GM21737 (cell line): ENCODE data around the gene RNF152.

Experiments used
- ATAC-seq: cut with Tn5 transposase; IDR thresholded peaks from one replicate; pipeline ENCODE4 v1.9.1; 2021; ENCODE audit warnings: mild to moderate bottlenecking, moderate library complexity; ENCODE audit not compliant: unreplicated experiment

RNF152 gene

DNA sequence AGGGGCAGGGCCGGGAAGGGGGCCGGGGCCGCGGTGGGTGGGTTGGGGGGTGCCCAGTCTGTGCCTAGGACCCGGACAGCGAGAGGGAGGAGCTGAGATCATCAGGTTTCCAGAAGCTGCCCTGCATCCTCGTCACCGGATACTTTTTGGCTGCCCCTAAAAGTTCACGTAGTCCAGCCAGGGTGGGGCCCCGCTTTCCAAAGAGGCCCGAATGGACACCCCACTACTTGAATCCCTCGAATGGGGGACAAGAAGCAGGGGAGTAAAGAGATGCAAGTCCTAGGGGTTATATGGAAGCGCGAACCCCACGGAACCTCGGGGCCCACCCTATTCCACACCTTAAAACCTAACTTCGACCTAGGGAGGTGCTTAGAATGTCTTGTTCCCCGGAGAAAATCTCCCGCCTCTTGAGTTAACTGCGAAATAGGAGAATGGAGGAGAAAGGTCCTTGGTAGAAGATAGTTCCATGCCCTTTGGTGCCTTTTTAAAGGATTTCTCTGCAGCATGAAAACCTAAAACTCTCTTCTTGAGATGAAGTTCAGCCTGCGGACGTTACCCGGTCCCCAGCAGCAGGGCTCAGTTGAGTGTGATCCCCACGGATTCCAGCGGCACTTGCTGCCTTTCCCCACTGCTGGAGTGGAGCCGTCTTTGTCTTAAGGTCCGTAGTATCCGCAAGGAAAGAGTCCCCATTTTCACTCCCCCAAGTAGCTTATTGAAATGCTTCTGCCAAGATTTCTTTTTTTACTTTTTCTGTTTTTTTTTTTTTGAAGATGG is 2.1 kb upstream of the RNF152 start:
- no peak for ATAC-seq

DNA sequence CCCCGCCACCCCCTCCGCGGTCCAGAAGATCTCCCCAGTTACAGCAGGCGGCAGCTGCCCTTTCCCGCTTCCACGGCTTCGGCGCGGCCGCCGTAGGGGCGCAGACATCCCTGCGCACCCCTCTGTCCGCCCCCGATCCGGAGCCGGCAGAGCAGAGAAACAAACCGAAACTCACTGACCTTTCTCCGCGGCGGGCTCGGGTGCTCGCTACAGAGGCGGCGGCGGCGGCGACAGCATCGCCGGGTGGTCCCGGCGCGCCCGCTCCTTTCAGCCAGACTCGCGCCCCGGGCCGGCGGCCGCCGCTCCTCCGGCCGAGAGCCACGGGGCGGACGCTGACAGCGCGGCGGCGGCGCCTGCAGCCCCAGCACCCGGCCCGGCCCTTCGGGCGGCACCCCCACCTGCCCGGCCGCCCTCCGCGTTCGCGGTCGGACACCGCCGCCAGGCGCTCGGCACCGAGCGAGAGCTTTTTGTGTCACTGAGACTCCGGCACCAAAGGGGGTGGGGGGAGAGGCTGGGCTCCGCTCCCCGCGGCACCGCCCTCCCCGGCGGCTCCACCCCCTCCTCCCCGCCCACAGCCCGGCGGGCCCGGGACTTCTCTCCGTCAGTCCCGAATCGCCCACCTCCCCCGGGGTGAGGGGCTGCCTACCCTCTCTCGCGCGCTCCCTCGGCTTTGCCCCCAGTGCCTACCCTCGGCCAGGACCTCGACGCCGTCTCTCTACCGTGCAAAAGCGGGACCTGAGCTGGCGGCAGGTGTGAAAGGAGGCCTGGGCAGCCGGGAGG is 1.4 kb upstream of the RNF152 start:
- ATAC-seq, result peak; percentile 75

DNA sequence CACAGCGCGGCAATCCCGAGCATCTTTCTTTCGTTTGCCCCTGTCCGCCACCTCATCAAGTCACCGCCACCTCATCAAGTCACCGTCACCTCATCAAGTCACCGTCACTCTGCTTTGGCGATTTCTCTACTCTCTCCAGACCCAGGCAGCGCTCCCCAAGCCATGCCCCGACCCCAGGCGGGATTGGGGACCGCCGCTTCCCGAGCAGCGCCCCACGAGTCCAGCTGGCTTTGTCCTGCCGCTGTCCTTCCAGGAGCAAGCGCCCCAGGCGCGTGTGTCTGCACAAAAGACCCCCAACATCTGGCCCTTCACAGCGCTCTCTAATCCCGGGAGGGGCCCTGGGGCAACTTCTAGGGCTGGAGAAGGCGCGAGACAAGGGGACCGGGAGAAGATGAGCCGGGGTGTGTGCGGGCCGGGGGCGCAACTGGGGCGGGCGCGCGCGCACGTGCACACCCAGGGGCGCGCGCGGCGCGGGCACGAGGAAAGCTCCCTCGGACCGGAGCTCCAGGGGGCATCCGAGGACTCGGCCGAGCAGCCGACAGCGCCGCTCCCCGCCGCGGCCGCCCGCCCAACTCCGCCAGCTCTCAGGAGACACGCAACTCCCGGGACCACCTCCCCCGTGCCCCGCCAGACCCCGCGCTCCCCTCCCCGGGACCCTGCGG is 633 bp upstream of the RNF152 start:
- peak; percentile 19 for ATAC-seq

DNA sequence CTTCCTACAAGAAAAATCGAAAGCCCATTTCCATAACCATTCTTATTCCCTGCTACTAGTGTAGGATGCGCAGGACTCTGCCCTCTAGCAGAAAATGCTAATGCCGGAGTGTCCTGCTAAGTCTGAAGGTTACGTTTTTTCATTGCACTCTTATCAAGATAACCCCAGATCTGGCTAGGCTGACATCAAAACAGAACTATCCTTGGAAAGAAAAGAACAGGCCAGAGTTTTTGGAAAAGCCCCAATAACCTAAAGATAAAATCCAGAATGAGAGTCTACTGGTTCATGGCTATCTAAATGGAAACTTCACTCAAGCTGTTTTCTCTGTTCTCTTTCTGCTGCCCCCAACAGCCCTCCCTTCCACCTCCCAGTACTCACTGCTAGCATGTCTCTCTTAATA is 913 bp downstream of the RNF152 start:
- no peak for ATAC-seq

- no peak for ATAC-seq
Measured at GRCh38 chr18:61891271-61891670, 1.5 kb downstream of the RNF152 start.

DNA sequence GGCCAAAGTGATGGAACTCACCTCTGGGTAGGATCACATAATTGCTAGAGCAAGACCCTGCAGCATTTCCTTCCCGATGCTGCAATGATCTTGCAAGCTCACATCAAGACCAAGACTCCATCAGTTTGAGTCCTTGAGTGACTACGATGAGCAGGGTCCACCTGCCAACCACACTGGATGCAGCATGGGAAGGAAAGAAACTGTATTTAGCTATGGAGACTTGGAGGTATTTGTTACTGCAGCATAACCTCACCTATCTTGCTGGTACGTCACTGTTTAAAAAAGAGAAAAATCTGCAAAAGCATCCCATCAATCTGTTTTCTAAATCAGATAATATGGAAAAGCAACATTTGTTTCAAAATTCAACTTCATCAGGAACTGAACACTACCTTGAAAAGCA is 2.5 kb downstream of the RNF152 start:
- ATAC-seq, result no peak

- ATAC-seq, result no peak
Measured at GRCh38 chr18:61889541-61889940, 3.3 kb downstream of the RNF152 start.

DNA sequence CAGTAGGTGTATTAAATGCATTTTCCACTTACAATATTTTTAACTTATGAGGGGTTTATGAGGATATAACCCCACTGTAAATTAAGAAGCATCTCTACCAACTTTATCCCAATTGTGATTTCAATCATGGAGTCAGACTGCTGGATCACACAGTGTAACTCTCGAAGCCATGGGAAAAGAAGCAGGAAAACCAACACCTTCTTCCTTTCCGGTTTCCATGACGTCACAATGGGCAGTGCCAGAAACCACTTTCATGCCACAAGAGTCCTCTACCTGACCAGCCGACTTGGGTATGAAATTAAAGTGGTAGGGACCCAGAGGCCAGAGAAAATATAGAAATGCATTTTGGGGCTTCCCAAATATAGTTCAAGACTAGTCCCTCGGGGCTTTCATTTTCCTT is 4.2 kb downstream of the RNF152 start:
- no peak for ATAC-seq

- no peak for ATAC-seq
Measured at GRCh38 chr18:61887838-61888237, 5.0 kb downstream of the RNF152 start.

DNA sequence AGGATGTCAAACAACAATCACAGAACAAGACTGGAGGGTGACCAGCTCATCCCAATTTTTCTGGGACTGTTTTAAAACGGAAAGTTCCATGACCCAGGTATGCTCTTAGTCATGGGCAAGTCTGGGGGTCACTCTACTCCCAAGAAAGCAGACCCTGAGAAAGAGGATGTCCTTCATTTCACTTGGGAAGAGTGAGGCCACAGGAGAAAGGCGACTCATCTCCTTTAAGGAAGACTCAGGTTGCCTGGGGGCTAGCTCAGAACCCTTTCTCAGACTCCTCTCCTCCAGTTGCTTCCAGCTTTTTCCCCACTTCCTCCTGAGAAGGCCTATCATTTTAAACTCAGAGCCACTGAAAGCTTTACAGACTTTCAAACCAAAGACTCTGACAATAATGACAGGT is 9.3 kb downstream of the RNF152 start:
- ATAC-seq, result no peak

- no peak for ATAC-seq
Measured at GRCh38 chr18:61882296-61883004, 10.4 kb downstream of the RNF152 start.

- ATAC-seq, result no peak
Measured at GRCh38 chr18:61876899-61877298, 15.9 kb downstream of the RNF152 start.

DNA sequence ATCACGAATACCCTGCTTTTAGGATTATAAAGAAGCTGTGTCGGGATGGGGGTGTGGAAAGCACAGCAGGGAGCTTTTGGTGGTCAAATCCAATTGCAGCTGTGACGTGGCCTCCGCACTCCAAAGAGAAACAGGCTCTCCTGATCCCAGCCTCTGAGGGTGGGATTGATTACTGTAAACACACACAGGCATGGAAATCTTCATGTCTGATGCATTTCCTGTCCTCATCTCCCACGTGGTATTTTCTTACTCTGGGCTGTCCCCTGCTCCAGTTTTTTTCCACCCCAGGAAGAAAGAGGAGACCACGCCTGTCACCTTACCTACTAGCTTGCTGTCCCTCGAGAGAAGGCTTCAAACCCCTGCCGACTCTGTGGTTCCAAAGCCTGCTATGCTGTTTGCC is 22.7 kb downstream of the RNF152 start:
- ATAC-seq, result no peak

GRCh38 chr18:61869636-61870035 is 23.2 kb downstream of the RNF152 start:
- no peak for ATAC-seq

GRCh38 chr18:61865466-61866175 is 27.2 kb downstream of the RNF152 start:
- ATAC-seq, result no peak

DNA sequence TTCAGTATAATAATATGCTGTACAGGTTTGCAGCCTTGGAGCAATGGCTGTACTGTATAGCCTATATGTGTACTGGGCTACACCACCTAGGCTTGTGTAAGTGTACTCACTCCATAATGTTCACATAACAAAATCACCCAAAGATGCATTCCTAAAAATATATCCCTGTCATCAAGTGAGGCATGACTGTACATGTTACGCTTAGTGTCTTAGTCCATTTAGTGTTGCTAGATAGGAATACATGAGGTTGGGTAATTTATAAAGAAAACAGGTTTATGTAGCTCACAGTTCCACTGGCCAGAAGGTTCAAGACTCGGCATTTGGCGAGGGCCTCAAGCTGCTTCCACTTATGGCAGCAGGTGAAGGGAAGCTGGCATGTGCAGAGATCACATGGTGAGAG is 31.4 kb downstream of the RNF152 start:
- ATAC-seq, result no peak

DNA sequence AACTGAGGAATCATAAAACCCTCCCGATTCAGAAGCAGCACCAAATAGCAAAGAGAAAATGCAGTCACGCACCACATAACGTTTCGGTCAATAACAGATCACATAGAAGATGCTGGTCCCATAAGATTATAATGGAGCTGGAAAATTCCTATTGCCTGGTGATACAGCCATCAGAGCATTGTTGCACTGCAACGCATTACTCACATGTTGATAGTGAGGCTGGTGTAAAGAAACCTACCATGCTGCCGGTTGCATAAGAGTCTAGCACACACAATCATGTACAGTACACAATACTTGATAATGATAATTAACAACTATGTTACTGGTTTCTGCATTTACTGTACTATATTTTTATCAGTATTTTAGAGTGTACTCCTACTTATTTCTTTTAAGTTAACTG is 32.5 kb downstream of the RNF152 start:
- ATAC-seq, result no peak

GRCh38 chr18:61859113-61859512 is 33.7 kb downstream of the RNF152 start:
- no peak for ATAC-seq

DNA sequence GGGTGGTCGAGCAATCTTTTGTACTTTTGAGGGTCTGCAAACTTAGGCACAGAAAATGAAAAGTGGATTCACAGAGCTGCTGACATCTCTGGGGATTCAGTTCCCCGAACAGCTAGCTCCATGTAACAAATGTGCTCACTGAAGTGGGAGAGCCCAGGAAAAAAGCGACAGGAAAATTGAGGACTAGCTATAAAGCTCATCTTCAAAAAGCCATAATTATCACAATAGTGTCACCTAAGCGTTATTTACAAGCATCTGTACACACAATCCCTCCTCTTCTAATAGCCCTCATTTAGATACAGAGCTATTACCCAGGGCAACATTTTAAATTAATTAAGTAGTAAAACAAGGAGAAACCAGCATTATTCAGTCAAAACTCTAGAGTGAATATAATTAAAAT is 36.1 kb downstream of the RNF152 start:
- ATAC-seq, result no peak
